ENCODE results near the gene SLC25A1. TPM values are rescaled to one million over a fixed set of nuclear protein-coding genes. Genes with fewer than 3 reads are reported as not detected.

SLC25A1 gene
- polyA plus RNA-seq, 2 of the 4 experiments (the other 2 are of a cell fraction) = 11.4 to 60.1 TPM

DNA sequence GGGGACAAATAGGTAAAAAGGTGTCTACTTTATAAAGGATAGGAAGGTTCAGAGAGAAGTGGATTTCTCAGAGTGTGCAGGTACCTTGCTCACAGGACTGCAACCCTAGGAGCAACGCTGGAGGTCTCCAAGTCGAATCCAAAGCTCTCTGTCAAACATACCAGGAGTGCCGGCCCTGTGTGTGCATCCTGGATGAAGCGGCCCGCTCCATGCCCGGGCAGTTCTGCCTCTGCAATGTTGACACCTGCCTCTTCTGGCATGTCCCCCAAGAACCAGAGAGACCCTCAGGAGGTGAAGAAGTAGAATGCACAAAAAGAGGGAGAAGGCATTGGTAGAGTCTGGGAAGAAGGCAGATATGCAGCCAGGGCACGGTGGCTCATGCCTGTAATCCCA lies 50.5 kb downstream of the SLC25A1 start:
- POLR2A ChIA-PET = no interaction called here
- Histone ChIP-seq H3K27ac (no peak overlapping the region), H3K9me3 (no peaks in the 10 kb centered on the region), H3K4me1 (no peaks in the 10 kb centered on the region), H3K4me2 (no peak overlapping the region), H3K4me3 (no peak overlapping the region)
- 78% methylated on average over 7 of the region's 7 CpGs for WGBS (ENCODE audit: missing lambda C conversion rate)
- CTCF ChIA-PET = no interaction called here
- no peak for FAIRE-seq
- DNase-seq (ENCODE audit: low read depth in 1 of 2, low spot score in 1 of 2) = no peak
- ATAC-seq = no peak
- TF ChIP-seq, protein P1, sequence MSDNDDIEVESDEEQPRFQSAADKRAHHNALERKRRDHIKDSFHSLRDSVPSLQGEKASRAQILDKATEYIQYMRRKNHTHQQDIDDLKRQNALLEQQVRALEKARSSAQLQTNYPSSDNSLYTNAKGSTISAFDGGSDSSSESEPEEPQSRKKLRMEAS (IDR thresholded peaks at IDR 0.05) = no peak
- no peak for TF ChIP-seq HEYL (CRISPR knock-in tag; IDR thresholded peaks at IDR 0.05)
- TF ChIP-seq ZSCAN20 (CRISPR knock-in tag; IDR thresholded peaks at IDR 0.05) = no peak
- TF ChIP-seq, protein P2, sequence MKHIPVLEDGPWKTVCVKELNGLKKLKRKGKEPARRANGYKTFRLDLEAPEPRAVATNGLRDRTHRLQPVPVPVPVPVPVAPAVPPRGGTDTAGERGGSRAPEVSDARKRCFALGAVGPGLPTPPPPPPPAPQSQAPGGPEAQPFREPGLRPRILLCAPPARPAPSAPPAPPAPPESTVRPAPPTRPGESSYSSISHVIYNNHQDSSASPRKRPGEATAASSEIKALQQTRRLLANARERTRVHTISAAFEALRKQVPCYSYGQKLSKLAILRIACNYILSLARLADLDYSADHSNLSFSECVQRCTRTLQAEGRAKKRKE (CRISPR knock-in tag; IDR thresholded peaks at IDR 0.05; ENCODE audit: low read depth) = no peak
- TF ChIP-seq BCL3 (IDR thresholded peaks at IDR 0.05) = no peak
- TF ChIP-seq NPAS2 (CRISPR knock-in tag; IDR thresholded peaks at IDR 0.05; ENCODE audit: borderline replicate concordance) = no peak
- TF ChIP-seq, protein P3, sequence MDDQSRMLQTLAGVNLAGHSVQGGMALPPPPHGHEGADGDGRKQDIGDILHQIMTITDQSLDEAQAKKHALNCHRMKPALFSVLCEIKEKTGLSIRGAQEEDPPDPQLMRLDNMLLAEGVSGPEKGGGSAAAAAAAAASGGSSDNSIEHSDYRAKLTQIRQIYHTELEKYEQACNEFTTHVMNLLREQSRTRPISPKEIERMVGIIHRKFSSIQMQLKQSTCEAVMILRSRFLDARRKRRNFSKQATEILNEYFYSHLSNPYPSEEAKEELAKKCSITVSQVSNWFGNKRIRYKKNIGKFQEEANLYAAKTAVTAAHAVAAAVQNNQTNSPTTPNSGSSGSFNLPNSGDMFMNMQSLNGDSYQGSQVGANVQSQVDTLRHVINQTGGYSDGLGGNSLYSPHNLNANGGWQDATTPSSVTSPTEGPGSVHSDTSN (IDR thresholded peaks at IDR 0.05) = no peak
- no peak for TF ChIP-seq POLR2AphosphoS2 (conservative IDR thresholded peaks at IDR 0.05; ENCODE audit: low read length)

DNA sequence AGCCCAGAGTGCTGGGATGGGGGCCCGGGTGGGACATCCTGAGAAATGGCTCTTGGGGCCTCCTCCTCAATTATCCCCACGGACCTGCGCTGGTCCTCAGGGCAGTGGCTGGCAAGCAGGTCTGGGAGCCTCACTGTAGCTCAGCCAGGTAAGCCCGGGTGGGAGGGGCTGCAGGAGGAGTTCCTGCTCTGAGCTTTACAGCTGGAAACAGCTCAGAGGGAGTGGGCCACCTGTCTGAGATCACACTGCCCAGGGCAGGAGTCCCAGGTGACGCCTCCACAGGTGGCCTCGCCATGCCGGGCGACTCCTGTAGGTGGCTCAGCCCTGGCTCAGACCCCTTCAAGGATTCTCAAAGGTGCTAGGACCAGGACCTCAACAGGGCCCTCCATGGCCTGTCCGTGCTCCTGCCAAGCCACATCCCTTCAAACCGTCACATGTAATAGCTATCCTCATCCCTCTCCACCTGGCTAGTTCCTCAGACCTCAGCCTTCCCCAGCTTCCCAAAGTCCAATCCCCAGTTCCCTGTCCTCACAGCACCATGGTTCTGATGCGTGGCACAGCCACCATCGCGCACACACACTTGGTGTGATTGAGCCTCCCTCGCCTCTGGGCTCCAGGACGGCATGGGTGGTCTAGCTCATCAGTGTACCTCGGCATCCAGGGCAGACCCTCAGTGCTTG lies 51.1 kb downstream of the SLC25A1 start:
- no peak for ATAC-seq
- DNase-seq (ENCODE audit: low read depth in 1 of 2, low spot score in 1 of 2) = no peak
- no peak overlapping the region for H3K27ac ChIP-seq
- 0 out of 3 replicates have a peak, but pooled peaks cover 2% of the 10 kb centered on the region for H3K4me1 ChIP-seq
- no peaks in the 10 kb centered on the region for H3K9me3 ChIP-seq
- no peak for FAIRE-seq
- 86% methylated on average over 15 of the region's 16 CpGs for WGBS (ENCODE audit: missing lambda C conversion rate)
- ChIA-PET POLR2A (no interaction called here), CTCF (no interaction called here)
- TF ChIP-seq CBX2 (IDR thresholded peaks at IDR 0.05; ENCODE audit: borderline replicate concordance, low read depth) = no peak
- TF ChIP-seq EHF (CRISPR knock-in tag; IDR thresholded peaks at IDR 0.05) = no peak
- TF ChIP-seq HOXB13 (CRISPR knock-in tag; IDR thresholded peaks at IDR 0.05; ENCODE audit: low read depth) = no peak
- TF ChIP-seq, protein P2 (CRISPR knock-in tag; IDR thresholded peaks at IDR 0.05; ENCODE audit: low read depth) = no peak
- TF ChIP-seq ZFP36 (IDR thresholded peaks at IDR 0.05; ENCODE audit: borderline replicate concordance, partially characterized antibody) = no peak
- no peak for TF ChIP-seq BCL3 (IDR thresholded peaks at IDR 0.05)
- no peak for TF ChIP-seq ZNF302 (CRISPR knock-in tag; IDR thresholded peaks at IDR 0.05)
- no peak overlapping the region for H3K4me3 ChIP-seq
- H3K4me2 ChIP-seq = no peak overlapping the region

Measured in A549 (cell line).